NB4 (cell line): Measurements from ENCODE around the gene CFTR.

Source experiments
- DNase-seq: peaks from one replicate; pipeline ENCODE4 v3.0.0; 2010; ENCODE audit warnings: low read depth
- H3K4me3 ChIP-seq: one replicate; pipeline ENCODE4 v1.5.1; 2011; ENCODE audit warnings: mild to moderate bottlenecking, low read depth, low read length, moderate library complexity
- CTCF ChIP-seq: IDR thresholded peaks from one replicate; pipeline ENCODE4 v1.5.1; 2012; ENCODE audit warnings: low read depth, low read length
- MAX ChIP-seq: IDR thresholded peaks from 2 replicates; pipeline ENCODE4 v1.6.1; 2011; ENCODE audit warnings: low read depth, low read length
- MYC ChIP-seq: IDR thresholded peaks from 2 replicates; pipeline ENCODE4 v1.6.1; 2011; ENCODE audit warnings: low read depth, low read length
- POLR2A ChIP-seq: IDR thresholded peaks from 2 replicates; pipeline ENCODE4 v1.6.1; 2011; ENCODE audit warnings: mild to moderate bottlenecking; ENCODE audit not compliant: insufficient read length; ENCODE audit errors: extremely low read depth

Gene CFTR

GRCh38 chr7:117489911-117490310 lies 10.1 kb downstream of the CFTR start:
- no peak overlapping the region for H3K4me3 ChIP-seq
- DNase-seq, result no peak
- no peak for TF ChIP-seq POLR2A
- TF ChIP-seq CTCF, result no peak
- no peak for TF ChIP-seq MYC

GRCh38 chr7:117492649-117493048 lies 12.8 kb downstream of the CFTR start:
- no peak overlapping the region for H3K4me3 ChIP-seq
- DNase-seq, result no peak
- no peak for TF ChIP-seq CTCF
- TF ChIP-seq MYC, result no peak
- TF ChIP-seq MAX, result no peak
- no peak for TF ChIP-seq POLR2A

GRCh38 chr7:117493460-117493859 lies 13.6 kb downstream of the CFTR start:
- no peak overlapping the region for H3K4me3 ChIP-seq
- DNase-seq, result no peak
- TF ChIP-seq CTCF (no peak), MYC (no peak), MAX (no peak), POLR2A (no peak)

DNA sequence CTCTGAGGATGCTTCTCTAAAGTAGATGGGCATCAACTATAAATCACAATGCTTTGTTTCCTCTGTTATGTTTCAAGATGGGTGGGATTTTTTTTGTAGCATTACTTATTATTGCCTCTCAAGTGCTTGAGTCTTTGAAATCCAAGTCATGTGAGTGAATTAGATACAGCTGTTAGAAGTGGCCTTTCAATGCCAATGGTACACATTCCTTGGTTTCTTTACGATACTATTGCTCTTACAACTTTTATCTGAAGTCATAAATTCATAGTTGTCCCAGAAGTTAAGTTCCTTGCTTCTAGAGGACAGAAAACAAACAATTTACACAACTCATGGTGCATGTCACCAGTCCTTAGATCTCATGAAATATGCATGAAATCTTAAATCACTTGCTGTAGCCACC lies 15.5 kb downstream of the CFTR start:
- no peak for DNase-seq

GRCh38 chr7:117502331-117502730 lies 22.5 kb downstream of the CFTR start:
- no peak for TF ChIP-seq CTCF
- TF ChIP-seq MAX, result no peak
- no peak for TF ChIP-seq MYC
- TF ChIP-seq POLR2A, result no peak
- H3K4me3 ChIP-seq, result no peak overlapping the region
- DNase-seq, result no peak

More for the DNA sequence above, 15.5 kb downstream of the CFTR start:
- TF ChIP-seq POLR2A (no peak), MYC (no peak), MAX (no peak), CTCF (no peak)
- H3K4me3 ChIP-seq, result no peak overlapping the region

DNA sequence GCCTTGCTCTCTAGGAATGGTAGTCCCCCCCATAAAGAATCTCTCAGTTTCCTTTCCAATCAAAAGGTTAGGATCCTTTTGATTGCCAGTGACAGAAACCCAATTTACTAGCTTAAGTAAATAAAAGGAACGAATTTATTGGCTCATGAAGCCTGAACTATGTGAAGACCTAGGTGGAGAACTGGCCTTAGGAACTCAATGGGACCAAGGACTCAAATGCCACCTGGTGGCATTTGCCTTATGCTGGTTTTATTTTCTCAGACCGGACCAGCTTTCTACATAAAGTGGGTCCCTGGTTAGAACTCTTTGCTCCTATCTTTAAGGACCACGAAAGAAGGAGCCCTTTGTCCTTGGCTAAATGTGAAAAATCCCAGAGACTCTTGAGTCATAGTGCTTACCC lies 25.4 kb downstream of the CFTR start:
- H3K4me3 ChIP-seq, result no peak overlapping the region
- no peak for DNase-seq
- TF ChIP-seq POLR2A (no peak), MAX (no peak), CTCF (no peak), MYC (no peak)
